CD14-positive monocyte (primary cell): Measurements from ENCODE around the gene CAMTA1. TPM values are rescaled to one million over a fixed set of nuclear protein-coding genes. Genes with fewer than 3 reads are reported as not detected.

Experiments
- DNase-seq, 3 donors: peaks; one replicate each; pipeline ENCODE4 v3.0.0-alpha.2; 2011 to 2022
- H2AFZ ChIP-seq: 2 replicates; pipeline ENCODE4 v1.6.0; 2012; ENCODE audit warnings: mild to moderate bottlenecking, low read depth, low read length, inconsistent platforms; ENCODE audit not compliant: insufficient read depth, poor library complexity, severe bottlenecking
- H3K27ac ChIP-seq, 2 donors: 1 replicate in 1 of 2; 2 replicates in 1 of 2; pipeline ENCODE4 v1.5.1; 2012 to 2013; ENCODE audit warnings: low read length in 2 of 2, control low read depth in 1 of 2, inconsistent platforms in 1 of 2, low read depth in 1 of 2, mild to moderate bottlenecking in 1 of 2
- H3K27me3 ChIP-seq, 2 donors: one replicate each; pipeline versions ENCODE4 v1.6.0 to v1.6.1; 2011 to 2013; ENCODE audit warnings: low read length in 2 of 2; ENCODE audit not compliant: control insufficient read depth in 2 of 2, insufficient read depth in 2 of 2
- H3K36me3 ChIP-seq, 2 donors: replicated peaks in 1 of 2; 1 replicate in 1 of 2; 2 replicates in 1 of 2; pipeline versions ENCODE4 v1.5.1 to v1.6.1; 2012 to 2013; ENCODE audit warnings: low read length in 2 of 2, control low read depth in 1 of 2, inconsistent platforms in 1 of 2, mild to moderate bottlenecking in 1 of 2; ENCODE audit not compliant: insufficient read depth in 2 of 2, control insufficient read depth in 1 of 2
- H3K4me1 ChIP-seq, 2 donors: 1 replicate in 1 of 2; 2 replicates in 1 of 2; pipeline versions ENCODE4 v1.5.1 to v1.6.1; 2012 to 2013; ENCODE audit warnings: low read length in 2 of 2, control low read depth in 1 of 2, inconsistent platforms in 1 of 2, mild to moderate bottlenecking in 1 of 2, moderate library complexity in 1 of 2; ENCODE audit not compliant: insufficient read depth in 2 of 2, control insufficient read depth in 1 of 2
- H3K4me2 ChIP-seq: replicated peaks from 2 replicates; pipeline ENCODE3; 2012; ENCODE audit warnings: low read length, moderate library complexity, mild to moderate bottlenecking; ENCODE audit not compliant: poor library complexity, severe bottlenecking; ENCODE audit errors: extremely low read depth
- H3K4me3 ChIP-seq, 3 experiments: fragments of 200-600 bp in 1 of 3; sonication (generic) in 1 of 3; replicated peaks in 1 of 3; 1 replicate in 2 of 3; 2 replicates in 1 of 3; pipeline ENCODE4 v1.5.1; 2011 to 2013; ENCODE audit warnings: low read length in 3 of 3, mild to moderate bottlenecking in 3 of 3, control low read depth in 2 of 3, low read depth in 2 of 3, inconsistent platforms in 1 of 3, moderate library complexity in 1 of 3
- H3K79me2 ChIP-seq: 2 replicates; pipeline ENCODE4 v1.6.0; 2012; ENCODE audit warnings: mild to moderate bottlenecking, control low read depth, inconsistent platforms, low read length, moderate library complexity; ENCODE audit not compliant: insufficient read depth
- H3K9ac ChIP-seq: 2 replicates; pipeline ENCODE4 v1.6.0; 2017; ENCODE audit warnings: low read length, mild to moderate bottlenecking; ENCODE audit not compliant: insufficient read depth, poor library complexity, severe bottlenecking
- H3K9me3 ChIP-seq, 2 donors: replicated peaks in 1 of 2; 1 replicate in 1 of 2; 2 replicates in 1 of 2; pipeline versions ENCODE4 v1.5.1 to v1.6.1; 2012 to 2013; ENCODE audit warnings: low read length in 2 of 2, control low read depth in 1 of 2; ENCODE audit not compliant: control insufficient read depth in 1 of 2, insufficient read depth in 1 of 2
- H4K20me1 ChIP-seq: 2 replicates; pipeline ENCODE4 v1.6.0; 2012; ENCODE audit warnings: mild to moderate bottlenecking, low read length, control low read depth, moderate library complexity; ENCODE audit not compliant: insufficient read depth
- H3K27ac Mint-ChIP-seq, 7 donors: one replicate each; pipeline ENCODE4 v1.8.0; 2020; ENCODE audit warnings: mild to moderate bottlenecking in 7 of 7, mixed read lengths in 7 of 7, moderate library complexity in 6 of 7, inconsistent platforms in 2 of 7
- H3K27me3 Mint-ChIP-seq, 3 donors: one replicate each; pipeline ENCODE4 v1.8.0; 2021 to 2022; ENCODE audit warnings: low read depth in 3 of 3, mild to moderate bottlenecking in 3 of 3, mixed read lengths in 3 of 3, moderate library complexity in 3 of 3, inconsistent platforms in 1 of 3
- H3K36me3 Mint-ChIP-seq, 2 donors: one replicate each; pipeline ENCODE4 v1.8.0; 2020; ENCODE audit warnings: mixed read lengths in 2 of 2, inconsistent platforms in 1 of 2, mild to moderate bottlenecking in 1 of 2
- H3K4me1 Mint-ChIP-seq: one replicate; pipeline ENCODE4 v1.8.0; 2020; ENCODE audit warnings: mild to moderate bottlenecking, mixed read lengths
- H3K4me3 Mint-ChIP-seq, 2 donors: one replicate each; pipeline ENCODE4 v1.8.0; 2020; ENCODE audit warnings: mild to moderate bottlenecking in 2 of 2, mixed read lengths in 2 of 2, moderate library complexity in 1 of 2
- H3K9me3 Mint-ChIP-seq, 7 donors: one replicate each; pipeline ENCODE4 v1.8.0; 2020 to 2022; ENCODE audit warnings: mixed read lengths in 7 of 7, mild to moderate bottlenecking in 6 of 7, moderate library complexity in 6 of 7, inconsistent platforms in 2 of 7
- CTCF ChIP-seq: fragments of 200-600 bp; IDR thresholded peaks from one replicate; pipeline ENCODE4 v1.8.0; 2022; ENCODE audit warnings: antibody characterized with exemption, mild to moderate bottlenecking
- WGBS: methylation state at CpG from one replicate; pipeline ENCODE4 v1.1.5; 2013; ENCODE audit warnings: missing lambda C conversion rate; ENCODE audit not compliant: insufficient coverage; 5-methylcytosine and 5-hydroxymethylcytosine counted together
- intact Hi-C, 2 donors: fragments of 100-400 bp; cut with micrococcal nuclease; formaldehyde crosslinking; loops; one replicate each; pipeline versions ENCODE4 v1.15.0 to v1.15.1; 2023
- polyA plus RNA-seq, 3 donors: library from polyadenylated mRNA; depleted of rRNA in 1 of 3; unstranded in 2 of 3; stranded (reverse) in 1 of 3; fragments of 300-500 nt in 2 of 3; fragments of >200 nt in 1 of 3; fragmentation: Illumina TruSeq in 2 of 3; gene quantifications; 1 replicate in 2 of 3; 2 replicates in 1 of 3; pipeline ENCODE4 v1.2.3, GENCODE V29; 2012 to 2021

Gene CAMTA1
- polyA plus RNA-seq, 3 donors, result 52.0 to 89.6 (median 78.3) TPM

DNA sequence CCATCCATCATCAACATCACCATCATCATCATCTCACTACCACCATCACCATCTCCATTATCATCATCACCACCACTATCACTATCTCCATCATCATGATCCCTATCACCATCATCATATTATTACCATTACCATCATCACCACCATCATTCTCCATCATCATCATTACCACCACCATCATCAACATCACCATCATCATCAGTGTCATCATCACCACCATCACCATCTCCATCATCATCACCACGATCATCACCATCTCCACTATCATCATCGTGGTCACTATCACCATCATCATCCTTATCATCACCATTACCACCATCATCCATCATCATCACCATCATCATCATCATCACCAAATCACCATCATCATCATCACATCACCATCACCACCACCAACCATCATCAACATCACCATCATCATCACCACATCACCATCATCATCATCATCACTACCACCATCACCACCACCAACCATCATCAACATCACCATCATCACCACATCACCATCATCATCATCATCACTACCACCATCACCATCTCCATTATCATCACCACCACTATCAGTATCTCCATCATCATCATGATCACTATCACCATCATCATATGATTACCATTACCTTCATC lies 783.8 kb downstream of the CAMTA1 start:
- peaks cover 0 to 2% (median 0%) of the 10 kb centered on the region in 3 donors for H3K27me3 Mint-ChIP-seq
- no peaks in the 10 kb centered on the region for H3K9me3 Mint-ChIP-seq
- Histone ChIP-seq H3K27me3 (no peaks in the 10 kb centered on the region), H3K27ac (no peak overlapping the region), H3K9ac (no peak overlapping the region), H3K9me3 (no peaks in the 10 kb centered on the region), H3K4me2 (no peak overlapping the region), H2AFZ (no peak overlapping the region), H3K4me1 (no peaks in the 10 kb centered on the region), H3K4me3 (no peak overlapping the region), H3K36me3 (no peaks in the 10 kb centered on the region), H4K20me1 (no peaks in the 10 kb centered on the region), H3K79me2 (no peaks in the 10 kb centered on the region)
- H3K27ac Mint-ChIP-seq, result no peak overlapping the region
- H3K36me3 Mint-ChIP-seq, result no peaks in the 10 kb centered on the region
- no peak for DNase-seq
- WGBS, result 97% methylated on average over 2 of the region's 2 CpGs
- H3K4me3 Mint-ChIP-seq, result no peak overlapping the region
- no peak for TF ChIP-seq CTCF
- H3K4me1 Mint-ChIP-seq, result no peaks in the 10 kb centered on the region
- intact Hi-C loops, result no loop called here

DNA sequence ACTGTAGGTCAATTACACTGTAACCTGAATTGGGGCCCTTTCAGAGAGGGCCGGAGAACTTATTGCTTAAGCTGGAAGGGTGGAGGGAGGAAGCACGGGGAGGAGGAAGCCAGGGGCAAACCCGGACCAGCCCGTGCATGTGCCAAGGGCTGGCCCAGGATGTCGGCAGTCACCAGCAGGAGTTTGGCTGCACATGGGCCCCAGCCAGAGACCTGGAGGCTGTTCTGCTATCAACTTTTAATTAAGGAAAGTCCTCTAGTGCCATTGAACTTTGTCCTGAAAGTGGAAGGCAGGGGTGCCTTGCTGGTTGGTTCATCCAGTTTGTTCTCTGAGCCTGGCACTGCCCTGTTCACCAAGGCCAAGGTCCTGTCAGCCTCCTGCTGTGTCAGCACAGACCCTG lies 785.1 kb downstream of the CAMTA1 start:
- Histone ChIP-seq H3K79me2 (no peaks in the 10 kb centered on the region), H2AFZ (no peak overlapping the region), H3K9me3 (no peaks in the 10 kb centered on the region), H4K20me1 (no peaks in the 10 kb centered on the region), H3K9ac (no peak overlapping the region), H3K4me2 (no peak overlapping the region), H3K4me3 (no peak overlapping the region), H3K36me3 (no peaks in the 10 kb centered on the region), H3K27me3 (no peaks in the 10 kb centered on the region), H3K27ac (no peak overlapping the region), H3K4me1 (no peaks in the 10 kb centered on the region)
- no peak for DNase-seq
- intact Hi-C loops, result no loop called here
- H3K9me3 Mint-ChIP-seq, result no peaks in the 10 kb centered on the region
- TF ChIP-seq CTCF, result no peak
- H3K27ac Mint-ChIP-seq, result peak overlapping the region in 1 of 7 donors; percentile 25
- H3K27me3 Mint-ChIP-seq, result peaks cover 0 to 1% (median 0%) of the 10 kb centered on the region in 3 donors
- H3K4me1 Mint-ChIP-seq, result no peaks in the 10 kb centered on the region
- WGBS, result 63% methylated on average over 4 of the region's 5 CpGs
- no peaks in the 10 kb centered on the region for H3K36me3 Mint-ChIP-seq
- H3K4me3 Mint-ChIP-seq, result no peak overlapping the region
